Measurements from ENCODE around the gene PELI1.

DNA sequence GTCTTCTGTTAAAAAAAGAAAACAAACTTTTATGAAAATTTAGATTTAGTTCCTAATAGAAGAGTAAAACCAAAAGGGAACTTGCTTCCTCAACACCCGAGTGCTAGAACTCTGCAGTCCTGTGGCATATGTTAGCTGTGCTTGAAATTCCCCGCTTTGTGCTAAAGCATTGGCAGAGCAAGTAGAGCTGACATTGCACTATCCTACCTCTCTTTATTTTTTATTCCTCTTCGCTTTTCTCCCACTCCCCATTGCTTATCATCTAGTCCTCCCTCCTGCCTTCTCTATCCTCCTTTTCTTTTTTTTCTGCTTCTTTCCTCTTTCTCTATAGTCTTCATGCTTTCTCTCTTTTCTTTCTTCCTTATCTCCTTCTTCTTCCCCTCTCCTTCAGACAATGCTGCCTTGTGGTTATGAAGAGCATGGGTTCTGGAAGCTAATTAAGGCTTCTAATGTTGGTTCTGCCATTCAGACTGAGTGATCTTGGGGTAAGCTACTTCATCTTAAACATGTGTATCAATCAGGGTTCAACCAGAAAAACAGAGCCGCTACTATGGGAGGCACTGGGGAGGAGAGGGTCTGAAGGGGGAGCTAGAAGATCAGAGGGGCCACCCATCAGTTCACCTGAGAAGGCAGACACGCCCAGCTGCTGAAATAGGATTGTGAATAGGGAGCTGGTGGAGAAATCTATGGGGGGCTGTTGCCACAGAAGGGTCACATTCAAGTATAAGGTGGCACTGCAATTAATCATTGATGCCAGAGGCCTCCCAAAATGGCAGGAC lies 31.4 kb upstream of the PELI1 start:
- no peak for TF ChIP-seq CTCF (IDR thresholded peaks at IDR 0.05)
- TF ChIP-seq EZH2 (IDR thresholded peaks at IDR 0.05), result no peak
- no peak for TF ChIP-seq EZH2phosphoT487 (IDR thresholded peaks at IDR 0.05)

All from neural progenitor cell (in vitro differentiated cells).